GM12878 (cell line): ENCODE results near the gene NLRC5. TPM values are rescaled to one million over a fixed set of nuclear protein-coding genes. Genes with fewer than 3 reads are reported as not detected.

Experiments used
- ATAC-seq: fragments of 200-7000 bp; cut with Tn5 transposase; 3 replicates; pipeline ENCODE4 v1.9.1; 2020; ENCODE audit warnings: mild to moderate bottlenecking, moderate library complexity
- BruUV-seq: library from RNA; stranded (reverse); fragments of 400-500 nt; replicated peaks from 2 replicates; lab custom pipeline; 2021; lab: Mats Ljungman, UMichigan
- CTCF ChIA-PET: fragments of 300-600 bp; sonication (Branson Sonifier 250); formaldehyde crosslinking; extraction: SDS; loops from one replicate; lab custom pipeline; 2021; ENCODE audit warnings: inconsistent platforms; lab: Yijun Ruan, JAX
- POLR2A ChIA-PET: fragments of 350-600 bp; formaldehyde crosslinking; extraction: SDS; loops from one replicate; lab custom pipeline; 2021; ENCODE audit warnings: inconsistent platforms; lab: Charles Lee
- RAD21 ChIA-PET: fragments of 300-600 bp; sonication (Branson Sonifier 250); formaldehyde crosslinking; loops from one replicate; lab custom pipeline; 2023; ENCODE audit warnings: antibody characterized with exemption; ENCODE audit not compliant: unreplicated experiment; lab: Charles Lee
- SMC1A ChIA-PET: fragments of 300-600 bp; sonication (Branson Sonifier 250); formaldehyde crosslinking; loops from one replicate; lab custom pipeline; 2023; ENCODE audit not compliant: unreplicated experiment, uncharacterized antibody; lab: Charles Lee
- DNase-seq: peaks from one replicate; pipeline ENCODE4 v3.0.0-alpha.2; 2011; ENCODE audit warnings: low read depth, low spot score
- FAIRE-seq: peaks from 3 replicates; lab custom pipeline; 2011; peaks lifted over from hg19 to GRCh38; lab: Jason Lieb, UNC
- H2AFZ ChIP-seq: 2 replicates; pipeline ENCODE4 v1.6.0; 2011; ENCODE audit warnings: low read depth, low read length, control low read depth; ENCODE audit not compliant: control insufficient read depth
- H3K27ac ChIP-seq: 2 replicates; pipeline ENCODE4 v1.5.1; 2011; ENCODE audit warnings: control low read depth; ENCODE audit not compliant: control insufficient read depth, insufficient read depth
- H3K27me3 ChIP-seq, 2 experiments: replicated peaks in 1 of 2; 2 replicates each; pipeline versions ENCODE4 v1.6.0 to v1.6.1; 2011; ENCODE audit warnings: low read length in 1 of 2; ENCODE audit not compliant: control insufficient read depth in 2 of 2, insufficient read depth in 2 of 2
- H3K36me3 ChIP-seq, 2 experiments: 2 replicates each; pipeline ENCODE4 v1.5.1; 2011; ENCODE audit warnings: low read length in 1 of 2; ENCODE audit not compliant: control insufficient read depth in 2 of 2, insufficient read depth in 2 of 2
- H3K4me1 ChIP-seq: 2 replicates; pipeline ENCODE4 v1.6.1; 2011; ENCODE audit warnings: mild to moderate bottlenecking, low read length, moderate library complexity, mixed read lengths; ENCODE audit not compliant: control insufficient read depth, insufficient read depth
- H3K4me2 ChIP-seq: 2 replicates; pipeline ENCODE4 v1.6.0; 2011; ENCODE audit warnings: control low read depth; ENCODE audit not compliant: control insufficient read depth, insufficient read depth
- H3K4me3 ChIP-seq: fragments of 200-600 bp; sonication (generic); 2 replicates; pipeline ENCODE4 v1.5.1; 2016
- H3K79me2 ChIP-seq: 2 replicates; pipeline ENCODE4 v1.6.0; 2011; ENCODE audit warnings: low read length; ENCODE audit not compliant: control insufficient read depth, insufficient read depth
- H3K9ac ChIP-seq: 2 replicates; pipeline ENCODE4 v1.8.0; 2011; ENCODE audit warnings: low read length, control low read depth, mixed read lengths; ENCODE audit not compliant: control insufficient read depth, insufficient read depth
- H3K9me3 ChIP-seq: replicated peaks from 3 replicates; pipeline ENCODE4 v1.5.1; 2011; ENCODE audit warnings: mild to moderate bottlenecking, low read length; ENCODE audit not compliant: control insufficient read depth, insufficient read depth
- H4K20me1 ChIP-seq: 2 replicates; pipeline ENCODE4 v1.6.0; 2011; ENCODE audit not compliant: control insufficient read depth, insufficient read depth
- BACH1 ChIP-seq: fragments of 450-650 bp; IDR thresholded peaks from 2 replicates; pipeline ENCODE4 v1.6.1; 2017; ENCODE audit warnings: mild to moderate bottlenecking, borderline replicate concordance
- BCL3 ChIP-seq: IDR thresholded peaks from 2 replicates; pipeline ENCODE4 v1.6.1; 2011; ENCODE audit warnings: borderline replicate concordance, low read depth, mild to moderate bottlenecking, moderate library complexity, low read length; ENCODE audit not compliant: insufficient read depth, poor library complexity, severe bottlenecking
- CHD1 ChIP-seq: IDR thresholded peaks from 2 replicates; pipeline ENCODE4 v1.6.1; 2012; ENCODE audit warnings: low read depth, low read length, improper control_type of control experiment
- EZH2 ChIP-seq: IDR thresholded peaks from 2 replicates; pipeline ENCODE4 v1.6.1; 2012; ENCODE audit warnings: low read depth, mild to moderate bottlenecking, control low read depth, inconsistent platforms, low read length, borderline replicate concordance; ENCODE audit not compliant: control insufficient read depth
- FOXK2 ChIP-seq: fragments of 450-650 bp; IDR thresholded peaks from 2 replicates; pipeline ENCODE4 v1.6.1; 2017; ENCODE audit warnings: mild to moderate bottlenecking, moderate library complexity
- HDAC2 ChIP-seq: fragments of 200-600 bp; sonication (generic); IDR thresholded peaks from 2 replicates; pipeline ENCODE4 v1.6.1; 2017
- IKZF2 ChIP-seq, 2 experiments: fragments of 450-650 bp; IDR thresholded peaks; 2 replicates each; pipeline ENCODE4 v1.6.1; 2017; ENCODE audit warnings: mild to moderate bottlenecking in 2 of 2, moderate library complexity in 2 of 2
- JUNB ChIP-seq: IDR thresholded peaks from 2 replicates; pipeline ENCODE4 v1.6.1; 2016; ENCODE audit warnings: antibody characterized with exemption, mild to moderate bottlenecking
- MTA2 ChIP-seq: fragments of 450-650 bp; IDR thresholded peaks from 2 replicates; pipeline ENCODE4 v1.6.1; 2016; ENCODE audit warnings: low read depth, mild to moderate bottlenecking, moderate library complexity
- MYB ChIP-seq: fragments of 150-350 bp; IDR thresholded peaks from 2 replicates; pipeline ENCODE4 v1.6.1; 2014; ENCODE audit warnings: mild to moderate bottlenecking, low read depth, low read length, borderline replicate concordance
- POLR2A ChIP-seq: IDR thresholded peaks from 2 replicates; pipeline ENCODE4 v1.6.1; 2011; ENCODE audit warnings: low read depth, mild to moderate bottlenecking, low read length
- RELA ChIP-seq: fragments of 450-650 bp; IDR thresholded peaks from 2 replicates; pipeline ENCODE4 v1.8.0; 2014; ENCODE audit warnings: borderline replicate concordance; ENCODE audit not compliant: partially characterized antibody
- STAT3 ChIP-seq: IDR thresholded peaks from 2 replicates; pipeline ENCODE4 v1.6.1; 2011; ENCODE audit warnings: low read depth, low read length, improper control_type of control experiment
- WRNIP1 ChIP-seq: IDR thresholded peaks from 2 replicates; pipeline ENCODE4 v1.6.1; 2011; ENCODE audit warnings: low read depth, low read length, improper control_type of control experiment, borderline replicate concordance
- YY1 ChIP-seq: IDR thresholded peaks from 2 replicates; pipeline ENCODE4 v1.6.1; 2011; ENCODE audit warnings: low read depth, mild to moderate bottlenecking, low read length
- WGBS: methylation state at CpG from one replicate; pipeline ENCODE4 v1.1.6; 2016; ENCODE audit warnings: low lambda C conversion rate; ENCODE audit not compliant: insufficient replicate concordance, insufficient coverage; ENCODE audit errors: missing lambda C conversion rate; 5-methylcytosine and 5-hydroxymethylcytosine counted together
- in situ Hi-C: fragments of 300-500 bp; cut with MboI; formaldehyde crosslinking; loops from 9 replicates; pipeline ENCODE4 v1.14.3; 2018; ENCODE audit warnings: mixed read lengths
- intact Hi-C: fragments of 100-400 bp; cut with micrococcal nuclease; formaldehyde crosslinking; loops from one replicate; pipeline ENCODE4 v1.14.2; 2022; ENCODE audit not compliant: unreplicated experiment
- polyA plus RNA-seq, 11 experiments: library from polyadenylated mRNA; depleted of rRNA in 4 of 11; unstranded in 6 of 11; stranded (reverse) in 5 of 11; fragments of >200 nt; fragmentation: Nextera tagmentation in 4 of 11; fragmentation: Illumina TruSeq in 1 of 11; extraction: Ambion mirVana in 4 of 11; extraction: Trizol in 1 of 11; gene quantifications; 1 replicate in 1 of 11; 2 replicates in 10 of 11; pipeline versions ENCODE4 v1.2.1 to v1.2.3, GENCODE V29; 2011 to 2016; ENCODE audit warnings: inconsistent platforms in 2 of 11, missing spikeins in 2 of 11, low read depth in 1 of 11
- total RNA-seq, 4 experiments: library from RNA; depleted of rRNA in 3 of 4; stranded (reverse); fragments of >200 nt in 3 of 4; fragmentation: Illumina TruSeq in 1 of 4; extraction: Trizol in 1 of 4; gene quantifications; 2 replicates each; pipeline versions ENCODE4 v1.2.1 to v1.2.3, GENCODE V29; 2013 to 2021

The NLRC5 gene
- total and polyA plus RNA-seq, 10 of the 15 experiments (the other 5 are each of a cell fraction or from before 2014, with no cell fraction given) = 13.1 to 105 (median 57.3) TPM

- RAD21 ChIA-PET = interaction anchor here (1.0 to 6.8 kb wide), 10 partner anchors 9 to 217 kb away, joined by 3 to 126 read pairs (median 7); partner anchors contain the start of genes HERPUD1 and SLC12A3
- FAIRE-seq (no peak), ATAC-seq (no peak), DNase-seq (no peak)
- Histone ChIP-seq H4K20me1 (no peaks in the 10 kb centered on the region), H3K4me1 (peaks cover 21% of the 10 kb centered on the region), H3K4me3 (no peak overlapping the region), H3K27me3 (no peaks in the 10 kb centered on the region), H2AFZ (no peak overlapping the region), H3K9me3 (no peaks in the 10 kb centered on the region), H3K79me2 (no peaks in the 10 kb centered on the region), H3K4me2 (no peak overlapping the region), H3K36me3 (peaks cover 0 to 3% of the 10 kb centered on the region in 2 experiments; a peak in 2 of 4 replicates), H3K9ac (no peak overlapping the region), H3K27ac (no peak overlapping the region)
- no TSS peak for BruUV-seq
- intact Hi-C loops (no loop called here), in situ Hi-C loops (loop anchor here (5.0 kb wide), 1 partner anchor 83 kb away; the partner anchor contains the start of gene SLC12A3)
- CTCF ChIA-PET = interaction anchor here (0.9 to 6.3 kb wide), 15 partner anchors 8 to 157 kb away, joined by 3 to 247 read pairs (median 6); partner anchors contain the start of genes CETP and SLC12A3
- SMC1A ChIA-PET = interaction anchor here (1.1 to 5.6 kb wide), 16 partner anchors 10 to 157 kb away, joined by 3 to 86 read pairs (median 6); partner anchors contain the start of gene SLC12A3
- 85% methylated on average over 4 of the region's 4 CpGs for WGBS
- POLR2A ChIA-PET = interaction anchor here (0.5 to 2.7 kb wide), 7 partner anchors 13 to 172 kb away, joined by 3 to 19 read pairs (median 6); no protein-coding TSS in a partner anchor
- TF ChIP-seq IKZF2 (IDR thresholded peaks at IDR 0.05) (no peak), WRNIP1 (no peak), MYB (no peak)
These were observed 39.3 kb upstream of the NLRC5 start for GRCh38 chr16:56950051-56950450.

GRCh38 chr16:56950455-56950854, 38.9 kb upstream of the NLRC5 start:
- CTCF ChIA-PET = interaction anchor here (0.7 to 6.3 kb wide), 23 partner anchors 9 to 158 kb away, joined by 3 to 247 read pairs (median 6); partner anchors contain the start of genes CETP and SLC12A3

More at GRCh38 chr16:56950455-56950854, 38.9 kb upstream of the NLRC5 start:
- Histone ChIP-seq H3K4me3 (no peak overlapping the region), H3K4me2 (peak overlapping the region; percentile 34), H3K79me2 (no peaks in the 10 kb centered on the region), H3K27ac (no peak overlapping the region), H3K9me3 (no peaks in the 10 kb centered on the region), H3K36me3 (no peaks in the 10 kb centered on the region), H4K20me1 (no peaks in the 10 kb centered on the region)
- FAIRE-seq (no peak), DNase-seq (no peak), ATAC-seq (no peak)
- 77% methylated on average over 7 of the region's 7 CpGs for WGBS
- SMC1A ChIA-PET = interaction anchor here (1.1 to 5.6 kb wide), 17 partner anchors 10 to 157 kb away, joined by 3 to 86 read pairs (median 6); partner anchors contain the start of gene SLC12A3
- intact Hi-C loops (no loop called here), in situ Hi-C loops (loop anchor here (5.0 kb wide), 1 partner anchor 83 kb away; the partner anchor contains the start of gene SLC12A3)
- POLR2A ChIA-PET = interaction anchor here (1.3 to 2.7 kb wide), 6 partner anchors 8 to 85 kb away, joined by 3 to 19 read pairs (median 7); no protein-coding TSS in a partner anchor
- no TSS peak for BruUV-seq
- no peak for TF ChIP-seq HDAC2
- no peak for TF ChIP-seq CHD1
- TF ChIP-seq EZH2 = no peak
- TF ChIP-seq BCL3 = no peak
- no peak for TF ChIP-seq POLR2A
- TF ChIP-seq WRNIP1 = no peak
- no peak for TF ChIP-seq RELA
- no peak for TF ChIP-seq JUNB
- no peak for TF ChIP-seq YY1
- TF ChIP-seq FOXK2 = no peak
- no peak for TF ChIP-seq STAT3
- no peak for TF ChIP-seq BACH1
- TF ChIP-seq MTA2 = no peak
- TF ChIP-seq, all 136 proteins: peak for 0
- peaks cover 18% of the 10 kb centered on the region for H3K4me1 ChIP-seq
- RAD21 ChIA-PET = interaction anchor here (0.7 to 6.8 kb wide), 20 partner anchors 9 to 249 kb away, joined by 3 to 126 read pairs (median 4); partner anchors contain the start of genes HERPUD1 and SLC12A3
- H3K27me3 ChIP-seq = no peaks in the 10 kb centered on the region
- peak overlapping the region; percentile 12; the same call in 1 of the 2 replicates for H2AFZ ChIP-seq
- H3K9ac ChIP-seq = no peak overlapping the region
